GM12892 (cell line): Measurements from ENCODE around the gene TMEM167A.

Experiments
- POLR2A ChIP-seq: IDR thresholded peaks from 2 replicates; pipeline ENCODE4 v1.6.1; 2011; ENCODE audit warnings: low read depth, low read length, control low read depth
- POLR2AphosphoS5 ChIP-seq: IDR thresholded peaks from 2 replicates; pipeline ENCODE4 v1.6.1; 2011; ENCODE audit warnings: low read depth, low read length, control low read depth
- TAF1 ChIP-seq: IDR thresholded peaks from 2 replicates; pipeline ENCODE4 v1.6.1; 2011; ENCODE audit warnings: low read depth, mild to moderate bottlenecking, control low read depth, low read length, borderline replicate concordance

DNA sequence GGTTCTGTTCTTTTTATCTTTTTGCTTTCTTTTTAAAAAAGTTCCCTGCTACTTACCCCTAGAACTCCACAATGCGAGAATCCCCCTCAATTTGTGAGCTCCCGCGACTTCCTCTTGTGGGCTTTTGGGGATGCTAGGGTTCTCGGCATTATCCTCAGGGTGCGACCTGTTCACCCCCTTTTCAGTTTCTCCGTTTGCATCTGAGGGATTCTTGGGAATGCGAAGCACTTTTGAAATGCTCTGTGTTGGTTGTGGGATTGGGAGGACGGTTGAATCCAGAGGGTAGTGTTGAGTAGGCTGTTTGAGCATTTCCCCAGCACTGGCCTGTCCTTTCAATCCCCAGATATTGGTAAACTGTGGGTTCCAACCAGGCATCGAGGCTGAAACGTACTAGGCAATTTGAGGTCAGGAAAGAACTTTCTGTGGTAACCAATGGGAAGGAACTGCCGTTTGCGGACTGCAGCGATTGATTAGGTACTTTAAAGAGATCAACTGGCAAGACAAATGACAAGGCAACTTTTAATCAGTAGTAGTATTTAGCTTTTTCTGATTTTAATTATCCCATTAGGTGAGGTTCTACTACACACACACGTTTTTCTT, 568 bp upstream of the TMEM167A start:
- TF ChIP-seq POLR2AphosphoS5 (no peak), POLR2A (no peak), TAF1 (no peak)
